ENCODE data around the gene HDAC11. TPM values are rescaled to one million over a fixed set of nuclear protein-coding genes. Genes with fewer than 3 reads are reported as not detected.

The HDAC11 gene
- total and polyA plus RNA-seq, 10 of the 15 experiments (the other 5 are each of a cell fraction or from before 2014, with no cell fraction given): 0.04 to 0.76 (median 0.22) TPM; not detected in 1

DNA sequence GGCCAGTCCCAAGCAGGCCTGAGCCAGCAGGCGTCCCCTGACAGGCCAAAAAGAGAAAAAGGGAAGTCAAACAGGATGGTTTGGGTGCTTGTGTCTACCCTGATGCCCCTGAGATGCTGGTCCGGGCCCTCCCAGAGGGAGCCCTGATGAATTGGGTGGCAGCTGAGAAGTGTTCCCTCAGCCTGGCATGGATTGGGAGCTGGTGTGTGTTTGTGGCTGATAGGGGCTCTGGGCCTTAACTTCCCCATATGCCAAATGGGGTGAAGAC, 70.3 kb downstream of the HDAC11 start (continued):
- TF ChIP-seq, protein P1, sequence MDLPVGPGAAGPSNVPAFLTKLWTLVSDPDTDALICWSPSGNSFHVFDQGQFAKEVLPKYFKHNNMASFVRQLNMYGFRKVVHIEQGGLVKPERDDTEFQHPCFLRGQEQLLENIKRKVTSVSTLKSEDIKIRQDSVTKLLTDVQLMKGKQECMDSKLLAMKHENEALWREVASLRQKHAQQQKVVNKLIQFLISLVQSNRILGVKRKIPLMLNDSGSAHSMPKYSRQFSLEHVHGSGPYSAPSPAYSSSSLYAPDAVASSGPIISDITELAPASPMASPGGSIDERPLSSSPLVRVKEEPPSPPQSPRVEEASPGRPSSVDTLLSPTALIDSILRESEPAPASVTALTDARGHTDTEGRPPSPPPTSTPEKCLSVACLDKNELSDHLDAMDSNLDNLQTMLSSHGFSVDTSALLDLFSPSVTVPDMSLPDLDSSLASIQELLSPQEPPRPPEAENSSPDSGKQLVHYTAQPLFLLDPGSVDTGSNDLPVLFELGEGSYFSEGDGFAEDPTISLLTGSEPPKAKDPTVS (IDR thresholded peaks at IDR 0.05; ENCODE audit: low read depth, low read length): no peak
- TF ChIP-seq, protein P2, sequence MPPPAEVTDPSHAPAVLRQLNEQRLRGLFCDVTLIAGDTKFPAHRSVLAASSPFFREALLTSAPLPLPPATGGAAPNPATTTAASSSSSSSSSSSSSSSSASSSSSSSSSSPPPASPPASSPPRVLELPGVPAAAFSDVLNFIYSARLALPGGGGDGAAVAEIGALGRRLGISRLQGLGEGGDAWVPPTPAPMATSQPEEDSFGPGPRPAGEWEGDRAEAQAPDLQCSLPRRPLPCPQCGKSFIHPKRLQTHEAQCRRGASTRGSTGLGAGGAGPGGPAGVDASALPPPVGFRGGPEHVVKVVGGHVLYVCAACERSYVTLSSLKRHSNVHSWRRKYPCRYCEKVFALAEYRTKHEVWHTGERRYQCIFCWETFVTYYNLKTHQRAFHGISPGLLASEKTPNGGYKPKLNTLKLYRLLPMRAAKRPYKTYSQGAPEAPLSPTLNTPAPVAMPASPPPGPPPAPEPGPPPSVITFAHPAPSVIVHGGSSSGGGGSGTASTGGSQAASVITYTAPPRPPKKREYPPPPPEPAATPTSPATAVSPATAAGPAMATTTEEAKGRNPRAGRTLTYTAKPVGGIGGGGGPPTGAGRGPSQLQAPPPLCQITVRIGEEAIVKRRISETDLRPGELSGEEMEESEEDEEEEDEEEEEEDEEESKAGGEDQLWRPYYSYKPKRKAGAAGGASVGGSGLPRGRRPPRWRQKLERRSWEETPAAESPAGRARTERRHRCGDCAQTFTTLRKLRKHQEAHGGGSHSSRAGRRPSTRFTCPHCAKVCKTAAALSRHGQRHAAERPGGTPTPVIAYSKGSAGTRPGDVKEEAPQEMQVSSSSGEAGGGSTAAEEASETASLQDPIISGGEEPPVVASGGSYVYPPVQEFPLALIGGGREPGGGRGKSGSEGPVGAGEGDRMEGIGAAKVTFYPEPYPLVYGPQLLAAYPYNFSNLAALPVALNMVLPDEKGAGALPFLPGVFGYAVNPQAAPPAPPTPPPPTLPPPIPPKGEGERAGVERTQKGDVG (CRISPR knock-in tag; IDR thresholded peaks at IDR 0.05): no peak
- TF ChIP-seq JUNB (IDR thresholded peaks at IDR 0.05) (no peak), PML (IDR thresholded peaks at IDR 0.05; ENCODE audit: low read length) (no peak)

DNA sequence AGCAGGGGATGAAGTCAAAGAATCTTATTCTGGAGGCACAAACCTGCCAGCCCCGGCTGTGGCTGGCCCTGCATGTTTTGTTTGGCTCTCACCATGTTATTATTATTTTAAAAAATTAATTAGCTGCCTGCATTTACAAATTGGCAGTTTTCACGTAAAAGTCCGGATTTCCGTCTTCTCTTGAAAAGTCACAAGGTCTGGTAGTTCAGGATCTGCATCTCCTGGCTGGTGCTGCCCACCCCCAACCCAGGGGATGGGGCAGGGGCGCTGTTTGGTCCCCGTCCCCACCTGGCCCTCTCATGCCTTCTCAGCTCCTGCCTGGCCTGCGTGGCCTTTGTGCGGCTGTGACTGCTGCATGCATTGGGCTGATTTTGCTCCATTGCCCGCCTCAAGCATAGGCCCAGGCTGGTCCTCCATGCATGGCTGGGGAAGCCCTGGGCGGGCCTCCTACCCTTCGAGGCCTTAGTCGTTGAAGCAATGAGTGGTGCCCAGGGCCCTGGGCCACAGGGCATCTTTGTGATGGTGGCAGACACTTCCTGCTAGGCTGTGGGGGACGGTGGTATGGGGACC, 70.8 kb downstream of the HDAC11 start:
- ChIA-PET POLR2A (no interaction called here), SMC1A (ENCODE audit: uncharacterized antibody, unreplicated experiment) (no interaction called here), CTCF (no interaction called here), RAD21 (ENCODE audit: unreplicated experiment) (no interaction called here)
- H3K9me3 ChIP-seq (replicated peaks; ENCODE audit: control insufficient read depth, insufficient read depth, low read length): no peaks in the 10 kb centered on the region
- no peaks in the 10 kb centered on the region for H3K4me1 ChIP-seq (ENCODE audit: control insufficient read depth, insufficient read depth, low read length)
- H3K4me3 ChIP-seq: no peak overlapping the region
- FAIRE-seq (no peak), ATAC-seq (no peak), DNase-seq (ENCODE audit: low read depth, low spot score) (no peak)
- H3K36me3 ChIP-seq (ENCODE audit: control insufficient read depth in 2 of 2, insufficient read depth in 2 of 2, low read length in 1 of 2): no peaks in the 10 kb centered on the region
- H3K27me3 ChIP-seq (replicated peaks in 1 of 2; ENCODE audit: control insufficient read depth in 2 of 2, insufficient read depth in 2 of 2, low read length in 1 of 2): peaks cover 5 to 11% of the 10 kb centered on the region in 2 experiments
- in situ Hi-C loops (cut with MboI): no loop called here
- no peak overlapping the region for H3K27ac ChIP-seq (ENCODE audit: control insufficient read depth, insufficient read depth)
- intact Hi-C loops (cut with micrococcal nuclease; ENCODE audit: unreplicated experiment): no loop called here
- TF ChIP-seq ZNF217 (IDR thresholded peaks at IDR 0.05) (no peak), TARDBP (IDR thresholded peaks at IDR 0.05; ENCODE audit: borderline replicate concordance) (no peak)
- no peaks in the 10 kb centered on the region; the same call in 1 of the 2 replicates for H4K20me1 ChIP-seq (ENCODE audit: control insufficient read depth, insufficient read depth)
- no peak overlapping the region for H3K4me2 ChIP-seq (ENCODE audit: control insufficient read depth, insufficient read depth)
- H3K9ac ChIP-seq (ENCODE audit: control insufficient read depth, insufficient read depth, low read length): no peak overlapping the region
- 29% methylated on average over 13 of the region's 13 CpGs for WGBS (ENCODE audit: insufficient coverage, insufficient replicate concordance, low lambda C conversion rate, missing lambda C conversion rate)
- no peak overlapping the region for H2AFZ ChIP-seq (ENCODE audit: control insufficient read depth, low read depth, low read length)
- BruUV-seq (replicated peaks): no TSS peak
- H3K79me2 ChIP-seq (ENCODE audit: control insufficient read depth, insufficient read depth, low read length): no peaks in the 10 kb centered on the region
